Mammary epithelial cell (primary cell): ENCODE data around the gene PAQR7.

Experiments used
- EZH2 ChIP-seq: IDR thresholded peaks from 2 replicates; pipeline ENCODE4 v1.6.1; 2012; ENCODE audit warnings: low read length, inconsistent platforms, borderline replicate concordance
- TF ChIP-seq, protein P1 (sequence below), 2 donors: IDR thresholded peaks in 1 of 2; conservative IDR thresholded peaks in 1 of 2; 2 replicates each; pipeline ENCODE4 v1.5.1; 2011 to 2012; ENCODE audit warnings: inconsistent platforms in 2 of 2, low read length in 2 of 2, mild to moderate bottlenecking in 2 of 2, control low read depth in 1 of 2, low read depth in 1 of 2; ENCODE audit not compliant: insufficient read depth in 1 of 2; ENCODE audit errors: extremely low read depth in 1 of 2

DNA sequence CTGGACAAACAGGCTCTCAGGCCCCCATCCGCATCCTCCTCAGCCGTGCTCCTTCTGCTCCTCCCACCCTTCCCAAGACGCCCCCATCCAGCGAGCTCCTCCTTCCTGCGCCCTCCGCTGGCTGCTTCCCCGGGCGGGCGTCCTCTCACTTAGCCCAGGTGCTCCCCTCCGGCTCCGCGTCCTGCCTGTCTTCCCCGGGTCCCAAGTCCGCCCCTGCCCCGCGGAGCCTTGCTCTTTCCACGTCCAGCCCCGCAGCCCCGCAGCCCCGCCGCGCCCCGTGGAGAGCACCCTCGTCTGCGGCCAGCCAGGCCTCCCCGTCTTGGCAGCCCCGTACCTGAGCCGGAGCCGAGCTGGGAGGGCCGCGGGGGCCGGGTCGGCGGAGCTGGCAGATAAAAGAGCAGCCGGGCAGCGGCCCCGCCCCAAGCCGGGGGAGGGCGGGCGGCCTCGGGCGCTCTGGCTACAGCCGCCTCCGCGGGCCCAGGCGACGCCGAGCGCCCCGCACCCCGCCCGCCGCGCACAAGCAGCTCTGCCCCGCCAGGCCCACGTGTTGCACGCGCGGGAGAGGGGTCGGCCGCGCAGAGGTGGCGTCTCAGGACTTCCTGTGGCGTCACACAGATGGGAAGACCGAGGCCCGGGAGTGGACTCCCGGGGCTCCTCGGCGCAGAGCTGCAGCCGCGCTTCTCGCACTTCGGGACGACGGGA, at the start of gene PAQR7:
- TF ChIP-seq, protein P1, sequence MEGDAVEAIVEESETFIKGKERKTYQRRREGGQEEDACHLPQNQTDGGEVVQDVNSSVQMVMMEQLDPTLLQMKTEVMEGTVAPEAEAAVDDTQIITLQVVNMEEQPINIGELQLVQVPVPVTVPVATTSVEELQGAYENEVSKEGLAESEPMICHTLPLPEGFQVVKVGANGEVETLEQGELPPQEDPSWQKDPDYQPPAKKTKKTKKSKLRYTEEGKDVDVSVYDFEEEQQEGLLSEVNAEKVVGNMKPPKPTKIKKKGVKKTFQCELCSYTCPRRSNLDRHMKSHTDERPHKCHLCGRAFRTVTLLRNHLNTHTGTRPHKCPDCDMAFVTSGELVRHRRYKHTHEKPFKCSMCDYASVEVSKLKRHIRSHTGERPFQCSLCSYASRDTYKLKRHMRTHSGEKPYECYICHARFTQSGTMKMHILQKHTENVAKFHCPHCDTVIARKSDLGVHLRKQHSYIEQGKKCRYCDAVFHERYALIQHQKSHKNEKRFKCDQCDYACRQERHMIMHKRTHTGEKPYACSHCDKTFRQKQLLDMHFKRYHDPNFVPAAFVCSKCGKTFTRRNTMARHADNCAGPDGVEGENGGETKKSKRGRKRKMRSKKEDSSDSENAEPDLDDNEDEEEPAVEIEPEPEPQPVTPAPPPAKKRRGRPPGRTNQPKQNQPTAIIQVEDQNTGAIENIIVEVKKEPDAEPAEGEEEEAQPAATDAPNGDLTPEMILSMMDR (conservative IDR thresholded peaks at IDR 0.05 in 1 of 2, IDR thresholded peaks at IDR 0.05 in 1 of 2; ENCODE audit: extremely low read depth in 1 of 2, insufficient read depth in 1 of 2, low read depth in 1 of 2, low read length in 2 of 2) = peak in 1 of 2 donors; percentile 23
- TF ChIP-seq EZH2 = no peak
